Neural cell (in vitro differentiated cells): ENCODE data around the gene PRKAA2.

ENCODE experiments used
- CTCF ChIP-seq: fragments of 450-650 bp; IDR thresholded peaks from 2 replicates; pipeline ENCODE4 v1.5.1; 2014; ENCODE audit warnings: antibody characterized with exemption, mild to moderate bottlenecking, moderate library complexity; ENCODE audit not compliant: poor library complexity, severe bottlenecking
- EP300 ChIP-seq: fragments of 450-650 bp; conservative IDR thresholded peaks from 2 replicates; pipeline ENCODE4 v1.6.1; 2014; ENCODE audit warnings: antibody characterized with exemption, mild to moderate bottlenecking, moderate library complexity; ENCODE audit not compliant: poor library complexity, severe bottlenecking
- EZH2 ChIP-seq: fragments of 200-600, 300-800 bp; shearing (Covaris generic), sonication (generic); IDR thresholded peaks from 2 replicates; pipeline ENCODE4 v1.6.1; 2014; ENCODE audit warnings: antibody characterized with exemption, low read length, borderline replicate concordance, mild to moderate bottlenecking; ENCODE audit not compliant: insufficient read depth, poor library complexity, severe bottlenecking
- POLR2AphosphoS5 ChIP-seq: IDR thresholded peaks from 2 replicates; pipeline ENCODE4 v1.6.1; 2012
- RAD21 ChIP-seq: fragments of 450-650 bp; conservative IDR thresholded peaks from 2 replicates; pipeline ENCODE4 v1.6.1; 2014; ENCODE audit warnings: antibody characterized with exemption, mild to moderate bottlenecking, moderate library complexity
- REST ChIP-seq: IDR thresholded peaks from 2 replicates; pipeline ENCODE4 v1.6.1; 2012; ENCODE audit warnings: borderline replicate concordance
- TAF1 ChIP-seq: IDR thresholded peaks from 2 replicates; pipeline ENCODE4 v1.6.1; 2012; ENCODE audit warnings: low read depth

GRCh38 chr1:56638248-56638647 is 6.9 kb upstream of the PRKAA2 start:
- no peak for TF ChIP-seq TAF1
- TF ChIP-seq CTCF, result no peak
- no peak for TF ChIP-seq RAD21
- TF ChIP-seq EZH2, result no peak
- TF ChIP-seq POLR2AphosphoS5, result no peak
- TF ChIP-seq REST, result no peak
- no peak for TF ChIP-seq EP300
